Islet precursor cell (in vitro differentiated cells): Measurements from ENCODE around the gene TTC19.

ENCODE experiments used
- DNase-seq: peaks from one replicate; pipeline ENCODE4 v3.0.0-alpha.2; 2018

Gene TTC19, protein sequence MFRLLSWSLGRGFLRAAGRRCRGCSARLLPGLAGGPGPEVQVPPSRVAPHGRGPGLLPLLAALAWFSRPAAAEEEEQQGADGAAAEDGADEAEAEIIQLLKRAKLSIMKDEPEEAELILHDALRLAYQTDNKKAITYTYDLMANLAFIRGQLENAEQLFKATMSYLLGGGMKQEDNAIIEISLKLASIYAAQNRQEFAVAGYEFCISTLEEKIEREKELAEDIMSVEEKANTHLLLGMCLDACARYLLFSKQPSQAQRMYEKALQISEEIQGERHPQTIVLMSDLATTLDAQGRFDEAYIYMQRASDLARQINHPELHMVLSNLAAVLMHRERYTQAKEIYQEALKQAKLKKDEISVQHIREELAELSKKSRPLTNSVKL

GRCh38 chr17:15999141-15999973 lies at the start of gene TTC19, which contains the start of gene ZSWIM7:
TTC19 (plus strand) TSS chr17:15999824; CDS start chr17:15999849, 25 bp downstream.
ZSWIM7 (minus strand) TSS chr17:15999704; CDS start chr17:15999594, 110 bp downstream.
- peak; percentile 100 for DNase-seq

DNA sequence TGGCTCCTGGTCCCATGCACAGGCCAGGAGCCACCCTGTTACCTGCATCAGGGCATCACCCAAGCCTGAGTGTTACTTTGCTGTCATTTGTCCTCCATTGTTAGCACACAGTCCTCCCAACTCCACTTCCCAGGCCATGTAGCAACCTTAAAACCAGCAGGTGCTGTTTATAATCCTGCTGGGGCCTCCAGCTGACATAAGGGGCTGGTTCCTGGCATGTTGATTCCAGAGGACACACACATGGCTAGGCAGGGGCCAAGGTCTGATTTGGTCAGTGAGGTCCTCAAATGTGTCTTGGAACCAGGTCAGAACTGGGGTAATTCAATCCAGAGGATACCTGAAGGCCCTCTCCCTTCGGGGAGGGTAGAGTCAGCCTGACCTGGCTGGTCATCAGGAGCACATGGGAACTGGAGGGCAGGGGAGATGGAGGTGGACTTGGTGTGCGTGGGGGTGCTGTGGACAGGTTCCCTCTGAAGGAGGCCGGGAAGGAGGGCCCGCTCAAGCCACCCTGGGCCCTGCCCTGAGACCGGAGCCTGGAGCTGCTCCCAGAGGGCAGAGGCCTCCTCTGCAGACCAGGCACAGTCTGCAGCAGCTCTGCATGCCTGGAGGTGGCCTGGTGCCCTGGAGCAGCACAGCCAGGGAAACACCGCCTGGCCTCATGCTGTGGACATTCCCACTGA lies 48.1 kb upstream of the TTC19 start:
- DNase-seq, result peak; percentile 60

DNA sequence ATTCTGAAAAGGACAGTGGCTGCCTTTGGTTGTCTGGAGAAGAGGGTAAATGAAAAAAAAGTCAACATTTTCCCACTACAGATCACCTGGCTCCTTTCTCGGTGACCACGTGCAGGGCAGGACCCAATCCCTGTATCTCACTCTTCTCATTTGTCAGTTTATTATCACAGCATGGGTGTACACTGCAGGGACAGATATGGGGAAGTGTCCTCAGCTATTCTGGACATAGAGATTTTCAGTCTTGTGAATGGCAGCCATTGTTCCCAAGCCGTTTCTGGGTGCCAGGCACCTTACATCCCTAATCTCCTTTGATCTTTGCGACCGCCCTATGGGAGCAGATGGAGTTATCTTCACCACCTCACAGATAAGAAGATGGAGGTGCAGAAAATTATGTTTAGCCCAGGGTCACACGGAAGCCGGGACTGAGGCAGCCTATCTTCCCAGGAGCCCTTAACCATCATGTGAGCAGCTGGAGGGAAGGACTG lies 47.5 kb upstream of the TTC19 start:
- DNase-seq, result no peak

GRCh38 chr17:15952916-15953790 lies 46.5 kb upstream of the TTC19 start:
- DNase-seq, result no peak

GRCh38 chr17:15954222-15954621 lies 45.4 kb upstream of the TTC19 start:
- no peak for DNase-seq

- peak; percentile 58 for DNase-seq
Measured at GRCh38 chr17:15955793-15956541, 43.7 kb upstream of the TTC19 start.

DNA sequence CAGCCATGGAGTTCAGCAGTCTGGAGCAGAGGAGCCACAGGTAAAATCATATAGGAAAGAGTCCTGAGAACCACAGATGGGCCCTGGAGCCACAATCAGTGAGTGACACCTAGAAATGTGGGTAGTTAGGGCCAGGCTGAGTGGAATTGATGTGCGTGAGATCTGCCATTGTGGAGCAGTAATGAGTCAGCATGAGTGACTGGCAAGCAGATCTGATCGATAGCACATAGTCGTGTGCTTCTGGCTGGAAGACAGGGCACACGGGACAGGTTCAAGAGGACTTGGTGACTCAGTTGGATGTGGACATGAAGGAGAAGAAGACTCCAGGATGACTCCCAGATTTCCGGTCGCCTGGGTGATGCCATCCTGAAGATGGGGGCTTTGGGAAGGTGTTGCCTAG lies 42.4 kb upstream of the TTC19 start:
- no peak for DNase-seq

- no peak for DNase-seq
Measured at GRCh38 chr17:15957608-15958307, 41.9 kb upstream of the TTC19 start.

GRCh38 chr17:15958484-15958854 lies 41.2 kb upstream of the TTC19 start:
- DNase-seq, result no peak

GRCh38 chr17:15963670-15964110 lies 35.9 kb upstream of the TTC19 start:
- peak; percentile 78 for DNase-seq

DNA sequence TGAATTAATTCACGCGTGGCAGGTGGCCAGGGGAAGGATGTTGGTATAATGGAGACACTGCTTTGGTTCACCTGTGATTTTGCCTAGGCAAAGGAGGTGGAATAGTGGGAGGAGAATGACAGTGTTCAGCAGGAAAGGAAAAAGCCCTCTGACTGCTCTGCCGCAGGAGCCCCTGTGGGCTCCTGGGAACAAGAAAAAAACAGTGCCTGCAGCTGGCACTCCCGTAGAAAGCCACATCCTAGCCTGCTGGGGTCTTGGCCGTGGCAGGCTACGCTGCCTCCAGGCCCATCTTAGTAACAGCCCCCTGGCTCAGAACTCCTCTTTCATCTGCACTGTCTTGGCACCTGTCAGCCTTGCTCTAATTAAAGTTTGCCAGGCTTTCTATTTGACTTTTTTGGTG lies 34.1 kb upstream of the TTC19 start:
- peak; percentile 59 for DNase-seq

DNA sequence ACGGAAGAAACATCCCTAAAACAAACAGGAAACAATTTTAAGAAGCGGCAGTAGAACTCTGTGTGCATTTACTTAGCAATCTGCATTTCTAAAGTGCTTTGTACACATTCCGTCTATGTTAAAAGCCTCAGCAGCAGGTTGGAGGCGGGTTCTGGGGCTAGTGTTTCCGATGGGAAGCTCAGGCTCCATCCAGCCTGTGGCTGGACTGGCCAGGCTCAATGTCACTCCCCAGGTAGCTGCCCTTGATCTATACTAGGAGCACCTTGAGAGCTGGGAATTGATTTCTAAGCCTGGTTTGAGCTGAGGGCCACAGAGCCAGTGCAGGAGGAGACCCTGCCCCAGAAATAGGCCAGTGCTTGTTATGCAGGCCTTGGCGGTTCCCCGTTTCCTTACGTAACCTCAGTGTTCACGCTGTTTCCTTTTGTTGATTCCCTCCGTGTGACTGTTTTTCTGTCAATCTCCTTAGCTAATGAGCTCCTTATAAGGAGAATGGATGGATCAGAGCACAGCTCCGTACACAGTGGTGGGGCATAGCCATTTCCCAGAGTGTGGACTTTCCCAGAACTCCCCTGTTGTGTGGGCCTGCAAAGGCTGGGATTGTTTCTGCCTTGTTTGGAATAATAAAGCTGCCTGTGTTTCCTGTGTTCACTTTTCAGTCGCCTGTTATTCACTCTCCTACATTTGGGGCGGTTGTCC lies 33.3 kb upstream of the TTC19 start:
- DNase-seq, result peak; percentile 93

- peak; percentile 79 for DNase-seq
Measured at GRCh38 chr17:15966879-15967248, 32.8 kb upstream of the TTC19 start.

- DNase-seq, result no peak
Measured at GRCh38 chr17:15967706-15968399, 31.8 kb upstream of the TTC19 start.

DNA sequence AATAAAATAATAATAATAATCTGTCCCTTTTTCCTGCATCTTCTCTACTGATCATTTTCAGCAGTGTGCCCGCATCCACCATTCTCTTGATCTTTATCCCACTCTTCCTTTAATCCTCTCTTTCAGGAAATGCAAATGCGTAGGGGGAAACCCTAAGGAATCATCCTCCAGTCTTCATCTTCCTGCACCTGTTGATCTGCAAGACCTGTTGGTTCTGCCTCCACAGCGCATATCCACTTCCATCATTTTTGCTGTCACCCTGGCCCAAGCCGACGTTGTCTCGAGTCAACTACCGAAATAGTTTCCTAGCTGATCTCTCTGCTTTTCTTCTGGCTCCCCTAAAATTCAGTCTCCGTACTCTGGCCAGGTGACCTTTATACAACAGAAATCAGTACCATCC lies 30.2 kb upstream of the TTC19 start:
- DNase-seq, result no peak

- DNase-seq, result no peak
Measured at GRCh38 chr17:15970500-15970899, 29.1 kb upstream of the TTC19 start.

DNA sequence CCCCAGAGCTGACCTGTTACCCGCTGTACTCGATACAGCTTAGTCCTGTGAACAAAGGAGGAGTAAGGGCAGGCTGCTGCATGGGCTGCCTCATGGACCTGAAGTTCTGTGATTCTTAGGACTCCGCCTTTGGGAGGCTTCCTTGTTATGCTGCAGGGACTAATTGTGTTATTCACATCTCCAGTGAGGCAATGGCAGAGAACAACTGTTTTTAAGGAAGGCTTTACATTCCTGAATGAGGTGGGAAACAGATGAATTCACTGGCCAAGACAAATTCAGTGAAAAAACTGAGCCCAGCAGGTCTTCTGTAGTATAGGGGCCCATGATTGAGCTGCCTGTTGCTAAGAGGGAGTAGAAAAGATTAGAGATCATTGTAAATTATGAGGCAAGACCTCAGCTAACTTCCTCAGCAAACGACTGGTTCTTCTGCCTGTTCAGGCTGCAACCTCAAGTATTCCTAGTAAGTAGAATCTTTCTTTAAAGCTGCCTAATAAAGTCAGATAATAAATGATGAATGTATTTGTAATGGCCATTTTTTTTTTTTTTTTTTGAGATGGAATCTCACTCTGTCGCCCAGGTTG lies 28.4 kb upstream of the TTC19 start:
- DNase-seq, result no peak

- DNase-seq, result no peak
Measured at GRCh38 chr17:15971882-15972281, 27.7 kb upstream of the TTC19 start.

GRCh38 chr17:15972497-15972951 lies 27.1 kb upstream of the TTC19 start:
- no peak for DNase-seq
